Lower leg skin (tissue), 3 donors: Measurements from ENCODE around the gene KDM4B.

Experiments
- CTCF ChIP-seq, 3 donors: fragments of 450-650 bp; IDR thresholded peaks; one replicate each; pipeline ENCODE4 v1.5.1; 2016; ENCODE audit warnings: antibody characterized with exemption in 3 of 3, mild to moderate bottlenecking in 3 of 3, moderate library complexity in 2 of 3
- POLR2A ChIP-seq, 2 donors: fragments of 450-650 bp; IDR thresholded peaks; one replicate each; pipeline ENCODE4 v1.6.1; 2016 to 2017; ENCODE audit warnings: antibody characterized with exemption in 2 of 2, mild to moderate bottlenecking in 1 of 2, moderate library complexity in 1 of 2

GRCh38 chr19:4970558-4971423 lies 1.9 kb downstream of the KDM4B start:
- TF ChIP-seq CTCF (IDR thresholded peaks at IDR 0.05): no peak
- TF ChIP-seq POLR2A (IDR thresholded peaks at IDR 0.05): no peak
